ENCODE data around the gene AOC2. TPM values are rescaled to one million over a fixed set of nuclear protein-coding genes. Genes with fewer than 3 reads are reported as not detected.

The AOC2 gene
- polyA plus RNA-seq, 3 donors = 0.09 to 1.6 TPM; not detected in 1

GRCh38 chr17:42797067-42798007 lies 47.0 kb upstream of the AOC2 start:
- Histone ChIP-seq H3K9me3 (replicated peaks in 1 of 2; ENCODE audit: control insufficient read depth in 1 of 2, insufficient read depth in 1 of 2, low read length in 2 of 2) (no peaks in the 10 kb centered on the region), H3K27ac (ENCODE audit: low read depth in 1 of 2, low read length in 2 of 2) (peak overlapping the region in 1 of 2 donors; percentile 79), H3K4me3 (replicated peaks in 1 of 3; ENCODE audit: low read depth in 2 of 3, low read length in 3 of 3) (peak overlapping the region in 2 of 3 experiments; percentile 86 to 96), H3K4me1 (ENCODE audit: control insufficient read depth in 1 of 2, insufficient read depth in 2 of 2, low read length in 2 of 2) (peaks cover 13 to 19% of the 10 kb centered on the region in 2 donors), H3K27me3 (ENCODE audit: control insufficient read depth in 2 of 2, insufficient read depth in 2 of 2, low read length in 2 of 2) (no peaks in the 10 kb centered on the region), H3K36me3 (replicated peaks in 1 of 2; ENCODE audit: control insufficient read depth in 1 of 2, insufficient read depth in 2 of 2, low read length in 2 of 2) (peaks cover 0 to 6% of the 10 kb centered on the region in 2 donors), H4K20me1 (ENCODE audit: insufficient read depth, low read length) (no peaks in the 10 kb centered on the region), H3K79me2 (ENCODE audit: insufficient read depth, low read length) (peaks cover 10% of the 10 kb centered on the region), H3K9ac (ENCODE audit: insufficient read depth, low read length, poor library complexity, severe bottlenecking) (peak overlapping the region; percentile 76), H2AFZ (ENCODE audit: insufficient read depth, low read depth, low read length, poor library complexity, severe bottlenecking) (peak overlapping the region; percentile 92), H3K4me2 (replicated peaks; ENCODE audit: extremely low read depth, low read length, poor library complexity, severe bottlenecking) (peak overlapping the region; percentile 81)
- peaks cover 27% of the 10 kb centered on the region for H3K4me1 Mint-ChIP-seq
- peak overlapping the region; percentile 91 to 94 for H3K4me3 Mint-ChIP-seq
- no peak for TF ChIP-seq CTCF (IDR thresholded peaks at IDR 0.05)
- intact Hi-C loops (cut with micrococcal nuclease) = no loop called here
- H3K27me3 Mint-ChIP-seq (ENCODE audit: low read depth in 3 of 3) = peaks cover 6 to 18% (median 6%) of the 10 kb centered on the region in 3 donors
- no peaks in the 10 kb centered on the region for H3K9me3 Mint-ChIP-seq
- 93% methylated on average over 7 of the region's 10 CpGs for WGBS (ENCODE audit: insufficient coverage)
- DNase-seq = no peak
- H3K27ac Mint-ChIP-seq = peak overlapping the region in 1 of 7 donors; percentile 60
- H3K36me3 Mint-ChIP-seq = peaks cover 11 to 16% of the 10 kb centered on the region in 2 donors

- Histone ChIP-seq H2AFZ (ENCODE audit: insufficient read depth, low read depth, low read length, poor library complexity, severe bottlenecking) (peak overlapping the region; percentile 92), H3K27me3 (ENCODE audit: control insufficient read depth in 2 of 2, insufficient read depth in 2 of 2, low read length in 2 of 2) (no peaks in the 10 kb centered on the region), H3K36me3 (replicated peaks in 1 of 2; ENCODE audit: control insufficient read depth in 1 of 2, insufficient read depth in 2 of 2, low read length in 2 of 2) (peaks cover 0 to 6% of the 10 kb centered on the region in 2 donors), H3K79me2 (ENCODE audit: insufficient read depth, low read length) (peaks cover 10% of the 10 kb centered on the region), H3K9me3 (replicated peaks in 1 of 2; ENCODE audit: control insufficient read depth in 1 of 2, insufficient read depth in 1 of 2, low read length in 2 of 2) (no peaks in the 10 kb centered on the region), H3K4me1 (ENCODE audit: control insufficient read depth in 1 of 2, insufficient read depth in 2 of 2, low read length in 2 of 2) (peaks cover 13 to 19% of the 10 kb centered on the region in 2 donors), H3K4me3 (replicated peaks in 1 of 3; ENCODE audit: low read depth in 2 of 3, low read length in 3 of 3) (peak overlapping the region; percentile 71 to 96 (median 86)), H4K20me1 (ENCODE audit: insufficient read depth, low read length) (no peaks in the 10 kb centered on the region), H3K9ac (ENCODE audit: insufficient read depth, low read length, poor library complexity, severe bottlenecking) (peak overlapping the region; percentile 76), H3K27ac (ENCODE audit: low read depth in 1 of 2, low read length in 2 of 2) (peak overlapping the region in 1 of 2 donors; percentile 79), H3K4me2 (replicated peaks; ENCODE audit: extremely low read depth, low read length, poor library complexity, severe bottlenecking) (peak overlapping the region; percentile 81)
- intact Hi-C loops (cut with micrococcal nuclease) = no loop called here
- H3K27me3 Mint-ChIP-seq (ENCODE audit: low read depth in 3 of 3) = peaks cover 6 to 18% (median 6%) of the 10 kb centered on the region in 3 donors
- peak overlapping the region in 4 of 7 donors; percentile 81 to 91 (median 88) for H3K27ac Mint-ChIP-seq
- WGBS (ENCODE audit: insufficient coverage) = no CpG with 5 or more reads among the region's 10 CpGs
- peak overlapping the region; percentile 91 to 94 for H3K4me3 Mint-ChIP-seq
- no peaks in the 10 kb centered on the region for H3K9me3 Mint-ChIP-seq
- peaks cover 11 to 16% of the 10 kb centered on the region in 2 donors for H3K36me3 Mint-ChIP-seq
- no peak for DNase-seq
- H3K4me1 Mint-ChIP-seq = peaks cover 27% of the 10 kb centered on the region
- no peak for TF ChIP-seq CTCF (IDR thresholded peaks at IDR 0.05)
These were observed 46.4 kb upstream of the AOC2 start for GRCh38 chr17:42798011-42798382.
